Measurements from ENCODE around the gene SAT2.
"Not testable (repeated sequence)": the region's sequence is repeated elsewhere in the genome, so short reads cannot be mapped to it uniquely, and the experiment has no call there.

The SAT2 gene

DNA sequence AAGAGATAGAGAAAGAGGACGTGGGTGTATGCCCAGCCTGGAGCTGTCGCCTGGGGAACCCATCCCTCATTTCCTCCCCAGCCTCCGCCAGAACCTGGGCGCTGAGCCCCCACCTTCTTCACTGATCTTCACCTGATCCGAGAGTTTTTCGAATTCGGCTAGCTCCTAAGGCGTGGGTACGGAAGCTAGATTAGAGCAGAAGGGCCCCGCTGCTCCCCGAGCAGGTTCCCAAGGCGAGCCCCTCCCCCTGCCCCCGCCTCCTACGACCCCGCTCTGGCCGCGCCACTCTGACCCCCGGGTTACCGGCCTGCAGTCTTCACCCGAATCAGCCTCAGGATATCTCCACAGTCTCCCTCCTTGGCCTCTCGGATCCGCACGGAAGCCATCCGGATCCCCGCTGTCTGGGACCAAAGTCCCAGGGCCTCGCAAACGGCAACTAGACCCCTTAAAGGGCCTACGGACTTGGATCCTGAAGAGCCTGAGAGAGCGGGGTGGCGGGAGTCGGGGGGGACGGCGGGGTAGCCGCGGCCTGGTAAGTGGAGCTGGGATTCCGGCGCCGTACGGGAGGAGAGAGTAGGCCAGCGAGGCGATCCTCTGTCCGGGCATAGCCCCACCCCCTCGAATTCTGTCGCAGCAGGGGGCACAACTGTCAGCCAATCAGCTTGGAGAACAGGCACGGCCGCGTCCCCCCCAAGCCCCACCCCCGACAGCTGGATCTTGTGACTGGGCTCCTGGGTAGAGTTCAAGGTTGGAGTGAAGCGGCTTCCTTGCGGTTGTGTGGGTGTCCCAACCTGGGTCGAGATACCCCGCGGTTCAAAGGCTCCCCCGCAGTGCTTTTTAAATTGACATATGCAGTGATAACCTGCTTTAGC, at the start of gene SAT2:
SAT2 (minus strand) TSS at position 572 of the 872 bp plus-strand sequence; CDS start at position 386, 186 bp downstream.
- DNase-seq: peak; percentile 97

DNA sequence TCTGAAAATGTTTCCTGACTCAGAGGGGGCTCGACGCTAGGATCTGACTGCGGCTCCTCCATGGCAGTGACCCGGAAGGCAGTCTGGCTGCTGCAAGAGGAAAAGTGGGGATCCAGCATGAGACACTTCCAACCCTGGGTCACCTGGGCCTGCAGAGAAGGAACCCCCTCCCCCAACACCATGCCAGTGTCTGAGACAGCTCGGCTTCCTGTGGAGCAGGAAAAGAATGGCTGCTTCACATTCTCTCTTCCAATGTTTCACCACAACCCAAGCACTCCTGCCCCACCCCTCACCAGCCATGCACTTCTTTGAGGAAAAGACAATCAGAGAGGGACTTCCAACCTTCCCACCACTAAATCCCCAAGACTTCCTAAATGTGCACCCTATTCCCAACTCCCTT, 48.9 kb upstream of the SAT2 start:
- no peak for DNase-seq

DNA sequence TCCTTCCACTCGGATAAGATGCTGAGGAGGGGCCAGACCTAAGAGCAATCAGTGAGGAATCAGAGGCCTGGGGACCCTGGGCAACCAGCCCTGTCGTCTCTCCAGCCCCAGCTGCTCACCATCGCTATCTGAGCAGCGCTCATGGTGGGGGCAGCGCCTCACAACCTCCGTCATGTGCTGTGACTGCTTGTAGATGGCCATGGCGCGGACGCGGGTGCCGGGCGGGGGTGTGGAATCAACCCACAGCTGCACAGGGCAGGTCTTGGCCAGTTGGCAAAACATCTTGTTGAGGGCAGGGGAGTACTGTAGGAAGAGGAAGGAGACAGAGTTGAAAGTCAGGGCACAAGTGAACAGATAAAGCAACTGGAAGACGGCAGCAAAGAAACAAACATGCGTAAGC, 47.3 kb upstream of the SAT2 start:
- DNase-seq: no peak

DNA sequence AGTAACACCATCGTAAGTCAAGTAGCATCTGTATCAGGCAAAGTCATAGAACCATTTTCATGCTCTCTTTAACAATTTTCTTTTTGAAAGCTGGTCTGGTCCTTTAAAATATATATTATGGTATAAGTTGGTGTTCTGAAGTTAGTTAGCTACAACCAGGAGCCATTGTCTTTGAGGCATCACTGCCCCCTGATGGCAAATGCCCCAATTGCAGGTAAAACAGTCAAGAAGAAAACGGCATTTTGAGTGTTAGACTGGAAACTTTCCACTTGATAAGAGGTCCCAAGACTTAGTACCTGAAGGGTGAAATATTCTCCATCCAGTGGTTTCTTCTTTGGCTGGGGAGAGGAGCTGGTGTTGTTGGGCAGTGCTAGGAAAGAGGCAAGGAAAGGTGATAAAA, 45.6 kb upstream of the SAT2 start:
- no peak for DNase-seq

DNA sequence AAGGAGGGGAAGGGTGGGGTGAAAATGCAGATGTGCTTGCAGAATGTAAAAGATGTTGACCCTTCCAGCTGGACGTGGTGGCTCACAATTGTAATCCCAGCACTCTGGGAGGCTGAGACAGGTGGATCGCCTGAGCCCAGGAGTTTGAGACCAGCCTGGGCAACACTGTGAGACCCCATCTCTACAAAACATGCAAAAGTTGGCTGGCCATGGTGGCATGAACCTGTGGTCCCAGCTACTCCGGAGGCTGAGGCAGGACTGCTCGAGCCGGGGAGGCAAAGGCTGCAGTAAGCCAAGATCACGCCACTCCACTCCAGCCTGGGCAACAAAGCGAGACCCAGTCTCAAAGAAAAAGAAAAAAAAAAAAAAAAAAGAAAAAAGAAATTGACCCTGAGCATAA, 40.9 kb upstream of the SAT2 start:
- no peak for DNase-seq

DNA sequence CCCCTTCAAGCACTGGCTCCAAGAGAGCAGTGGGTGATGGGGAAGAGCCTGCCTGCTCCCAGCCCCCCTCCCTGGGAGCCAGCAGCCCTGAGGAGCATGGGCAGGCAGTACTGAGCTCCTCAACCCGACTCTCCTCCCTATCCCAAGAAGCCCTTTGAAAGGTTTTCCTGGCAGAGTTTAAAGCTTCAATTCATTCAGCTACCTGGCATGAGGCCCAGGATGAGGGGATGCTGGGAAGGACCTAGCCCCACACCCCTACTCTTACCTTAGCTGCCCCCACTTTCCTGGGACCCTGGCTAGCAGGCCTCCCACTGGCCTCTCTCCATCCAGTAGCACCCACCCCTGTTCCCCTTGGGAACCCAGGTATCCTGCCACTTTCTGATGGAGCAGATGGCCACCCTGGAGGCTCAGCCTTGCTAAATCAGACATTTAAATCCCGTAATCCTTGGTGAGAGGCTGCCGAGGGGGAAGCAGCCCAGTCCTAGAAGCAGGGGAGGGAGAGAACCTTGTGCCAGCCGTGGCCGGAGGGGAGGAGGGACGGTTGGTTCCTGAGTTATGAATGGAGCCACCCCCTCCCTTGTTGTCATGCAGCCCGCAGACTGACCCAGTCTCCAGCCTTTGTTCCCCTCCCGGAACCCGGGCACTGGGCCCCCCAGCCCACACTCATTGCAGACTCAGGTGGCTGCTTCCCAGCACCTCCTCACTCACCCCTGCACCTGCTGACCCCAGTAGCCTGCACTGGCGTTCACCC, 40.2 kb upstream of the SAT2 start:
- DNase-seq: peak; percentile 40

DNA sequence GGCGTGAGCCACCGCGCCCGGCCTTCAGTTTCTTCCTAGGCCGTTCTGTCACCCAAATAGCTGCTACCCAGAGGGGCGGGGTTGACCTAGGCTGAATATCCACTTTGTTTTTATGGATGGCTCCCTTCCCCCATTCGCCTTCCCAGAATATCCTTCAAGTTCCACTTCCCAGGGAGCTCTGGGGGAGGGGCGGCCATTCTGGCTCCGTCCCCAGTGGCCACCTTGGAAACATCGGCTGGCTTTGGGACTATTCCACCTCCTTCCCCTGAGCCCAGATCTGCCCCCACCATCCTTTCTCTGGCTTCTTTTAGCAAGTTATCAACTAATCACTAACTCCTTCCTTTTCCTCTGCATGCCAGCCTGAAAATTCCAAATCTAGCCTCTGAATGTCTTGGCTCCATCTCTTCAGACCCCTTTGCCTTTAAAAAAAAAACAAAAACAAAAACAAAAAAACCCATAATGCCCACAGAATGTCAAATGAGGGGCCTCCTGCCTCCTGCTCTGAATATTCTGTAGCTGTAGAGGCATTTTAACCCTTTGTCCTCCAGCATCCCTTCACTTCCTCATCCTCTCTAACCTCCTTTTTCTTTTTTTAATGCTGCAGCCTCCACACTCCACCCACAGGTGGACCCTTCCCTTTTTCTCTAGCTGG, 29.5 kb upstream of the SAT2 start:
- peak; percentile 54 for DNase-seq

DNA sequence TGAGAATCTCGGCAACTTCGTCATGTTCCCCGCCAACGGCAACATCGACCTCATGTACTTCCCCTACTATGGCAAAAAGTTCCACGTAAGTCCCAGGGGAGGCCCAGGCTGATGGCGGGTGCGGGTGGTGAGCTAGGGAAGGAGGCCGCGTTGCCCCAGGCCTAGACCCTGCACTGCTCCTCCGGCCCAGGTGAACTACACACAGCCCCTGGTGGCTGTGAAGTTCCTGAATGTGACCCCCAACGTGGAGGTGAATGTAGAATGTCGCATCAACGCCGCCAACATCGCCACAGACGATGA, 27.9 kb upstream of the SAT2 start:
- no peak for DNase-seq

DNA sequence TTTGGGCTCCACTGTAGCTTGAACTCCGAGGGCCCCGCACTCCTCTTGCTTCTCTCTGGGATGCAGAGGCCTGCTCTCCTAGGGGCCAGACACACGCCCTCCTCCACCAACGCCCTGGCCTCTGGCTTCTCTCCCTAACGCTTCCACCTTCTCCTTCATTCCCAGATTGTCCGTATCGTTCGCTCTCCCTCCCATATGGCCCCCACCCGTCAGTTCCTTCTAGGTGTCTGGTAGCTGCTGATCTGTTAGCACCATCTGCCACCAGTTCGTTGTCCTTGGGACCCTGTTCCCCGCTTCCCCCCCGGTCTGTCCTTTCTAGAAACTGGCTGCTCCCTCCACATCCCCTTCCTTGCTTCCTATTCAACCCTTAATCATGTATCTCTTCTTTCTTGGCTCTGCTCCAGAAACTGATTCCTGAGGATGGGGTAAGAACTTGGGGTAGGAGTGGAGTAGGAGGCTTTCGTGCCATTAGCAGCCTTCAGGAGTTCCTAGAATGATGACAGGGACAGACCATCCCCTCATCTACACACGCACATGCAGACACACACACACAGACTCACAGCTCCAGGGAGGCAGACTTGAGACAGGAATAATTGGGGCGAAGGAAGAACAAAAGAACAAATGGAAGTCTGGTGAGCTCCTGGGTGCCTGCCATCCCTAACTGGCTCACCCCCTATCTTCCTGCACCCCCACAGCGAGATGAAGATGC, 27.4 kb upstream of the SAT2 start:
- DNase-seq: no peak

DNA sequence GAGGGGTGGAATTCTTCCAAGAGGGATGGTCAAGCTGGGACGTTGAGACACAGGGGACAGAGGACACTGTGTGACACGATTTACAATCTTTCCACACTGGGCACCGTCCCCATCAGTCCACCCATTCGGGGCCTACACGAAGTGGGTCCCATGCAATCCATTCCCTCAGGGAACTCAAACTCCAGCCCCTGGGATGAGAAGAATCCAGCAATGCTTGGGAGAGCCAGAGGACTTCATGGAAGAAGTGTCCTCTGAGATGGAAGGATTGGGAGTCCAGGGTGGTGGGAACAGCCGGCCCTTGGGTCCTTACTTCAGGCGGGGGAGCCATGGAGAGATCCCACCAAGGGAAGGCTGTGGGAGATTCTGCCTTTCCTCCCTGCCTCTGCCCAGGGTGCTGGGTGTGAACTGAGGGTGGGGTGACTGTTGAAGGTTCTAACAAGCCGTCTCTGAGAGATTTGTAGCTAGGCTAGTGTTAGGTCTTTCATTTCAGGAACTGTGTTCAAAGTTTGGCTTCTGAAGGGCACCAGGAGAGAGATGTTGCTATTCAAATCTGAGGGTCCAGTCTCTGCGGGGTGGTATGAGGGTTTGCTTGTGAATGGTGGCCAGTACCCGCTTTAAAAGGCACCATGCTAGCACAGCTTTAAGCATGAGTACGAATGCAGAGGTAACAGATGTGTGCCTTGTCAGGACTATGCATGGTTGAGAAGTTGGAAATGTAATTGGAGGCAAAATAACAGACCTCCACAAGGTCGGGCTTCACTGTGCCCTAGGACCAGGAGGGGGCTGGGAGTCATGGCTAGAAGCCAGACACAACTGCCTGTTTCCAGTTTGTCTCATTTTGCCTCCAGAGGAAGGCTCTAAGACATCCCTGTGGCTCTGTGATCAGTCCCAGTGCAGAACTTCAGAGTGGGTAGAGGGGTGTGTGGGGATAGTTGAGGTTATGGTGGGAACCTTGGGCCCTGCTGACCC, 25.1 kb upstream of the SAT2 start:
- DNase-seq: no peak

DNA sequence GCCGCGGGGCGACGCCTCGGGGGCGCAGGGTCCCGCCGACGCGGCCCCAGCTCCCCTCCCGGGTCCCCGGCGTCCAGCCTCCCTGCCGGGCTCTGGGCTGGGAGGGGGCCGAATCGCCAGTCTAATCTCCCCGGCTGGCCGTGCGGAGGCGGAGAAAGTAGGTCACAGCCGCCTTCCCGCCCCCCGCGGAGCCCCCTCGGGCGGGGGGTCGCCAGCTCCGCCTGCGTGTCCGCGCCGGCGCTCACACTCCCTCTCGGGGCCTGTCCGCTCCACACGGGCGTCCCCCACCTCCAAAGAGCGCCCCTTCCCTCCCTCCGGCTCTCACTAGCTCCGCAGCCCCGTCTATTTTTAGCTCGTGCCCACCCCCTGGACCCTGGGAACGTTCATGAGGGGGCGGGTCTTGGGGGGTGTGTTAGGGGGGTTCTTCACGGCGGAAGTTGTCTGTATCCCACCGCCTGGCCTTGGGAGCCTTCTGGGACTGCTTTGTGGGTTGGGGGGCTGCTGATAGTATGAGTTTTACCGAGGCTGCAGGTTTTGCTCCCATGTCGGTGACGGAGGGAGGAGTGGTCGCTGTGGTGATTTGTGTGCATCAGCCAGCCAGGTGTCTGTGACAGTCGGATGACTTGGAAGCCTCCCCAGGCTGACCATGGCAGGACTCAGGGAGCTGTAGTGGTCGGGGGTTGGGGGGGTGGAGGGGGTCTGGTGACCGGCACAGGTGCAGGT, 24.2 kb upstream of the SAT2 start:
- DNase-seq: peak; percentile 76

DNA sequence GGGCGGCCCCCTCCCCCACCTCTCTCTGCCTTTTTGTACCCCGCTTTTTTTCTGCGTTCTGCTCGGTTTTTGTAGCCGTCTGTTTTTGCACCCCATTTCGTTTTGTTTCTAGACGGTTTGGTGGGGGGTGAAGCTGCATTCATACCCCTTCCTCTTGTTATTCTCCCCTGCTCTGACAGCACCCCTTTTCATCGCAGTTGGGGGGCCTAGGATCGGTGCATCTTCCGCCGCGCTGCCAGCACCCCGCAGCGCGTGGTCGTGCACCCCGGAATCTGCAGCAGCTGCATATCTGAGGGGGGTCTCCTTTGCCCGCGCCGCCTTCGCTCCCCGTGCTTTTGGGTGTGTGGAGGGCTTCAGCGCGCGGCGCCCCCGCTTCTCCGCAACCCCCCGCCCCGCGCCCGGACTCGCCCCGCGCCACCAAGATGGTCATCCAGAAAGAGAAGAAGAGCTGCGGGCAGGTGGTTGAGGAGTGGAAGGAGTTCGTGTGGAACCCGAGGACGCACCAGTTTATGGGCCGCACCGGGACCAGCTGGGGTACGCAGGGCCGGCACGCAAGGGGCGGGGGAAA, 23.6 kb upstream of the SAT2 start:
- DNase-seq: no peak

DNA sequence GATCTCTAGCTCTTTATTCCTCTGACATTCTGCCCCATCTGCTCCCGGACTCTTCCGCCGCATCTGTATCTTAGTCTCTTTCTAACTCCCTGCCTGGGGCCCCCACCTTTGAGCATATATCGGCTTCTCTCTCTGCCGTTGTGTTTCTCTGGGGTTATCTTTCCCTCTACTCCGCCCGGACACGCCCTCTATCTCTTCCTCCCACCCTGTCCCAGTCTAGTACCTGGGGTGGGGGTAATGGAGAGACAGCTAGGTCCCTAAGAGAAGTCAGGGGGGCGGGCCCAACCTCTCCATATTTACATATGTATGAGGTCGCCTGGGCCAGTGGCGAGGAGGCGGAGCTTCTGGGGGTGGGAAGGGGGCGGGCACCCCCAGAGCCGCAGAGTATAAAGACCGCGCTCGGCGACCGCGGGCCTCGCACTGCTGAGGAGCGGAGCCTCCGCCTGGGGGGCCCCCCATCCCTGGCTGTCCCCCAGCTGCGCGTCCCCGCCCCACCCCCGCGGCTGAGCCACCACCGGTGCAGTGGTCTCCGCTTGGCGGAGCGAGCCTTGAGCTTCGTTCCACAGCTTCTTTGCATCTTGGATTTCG, 23.0 kb upstream of the SAT2 start, which contains the start of gene ATP1B2:
ATP1B2 (plus strand) TSS at position 418 of the 588 bp plus-strand sequence. CDS start 593 bp downstream, outside the sequence.
- DNase-seq: peak; percentile 86

DNA sequence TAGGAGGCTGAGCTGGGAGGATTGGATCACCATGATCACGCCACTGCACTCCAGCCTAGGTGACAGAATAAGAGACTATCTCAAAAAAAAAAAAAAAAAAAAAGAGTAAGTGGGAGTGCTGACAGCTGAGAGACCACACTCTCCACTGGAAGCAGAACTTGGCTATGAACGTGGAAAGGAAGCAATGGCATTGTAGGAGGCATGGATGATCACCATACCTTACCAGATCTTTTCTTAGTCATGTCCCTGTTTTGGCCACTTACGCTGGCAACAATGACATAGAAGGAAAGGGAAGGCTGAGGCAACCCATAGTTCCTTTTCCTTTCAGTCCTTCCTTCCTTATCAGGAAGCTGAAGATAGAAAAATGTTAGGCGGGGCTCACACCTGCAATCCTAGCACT, 19.4 kb upstream of the SAT2 start:
- no peak for DNase-seq

DNA sequence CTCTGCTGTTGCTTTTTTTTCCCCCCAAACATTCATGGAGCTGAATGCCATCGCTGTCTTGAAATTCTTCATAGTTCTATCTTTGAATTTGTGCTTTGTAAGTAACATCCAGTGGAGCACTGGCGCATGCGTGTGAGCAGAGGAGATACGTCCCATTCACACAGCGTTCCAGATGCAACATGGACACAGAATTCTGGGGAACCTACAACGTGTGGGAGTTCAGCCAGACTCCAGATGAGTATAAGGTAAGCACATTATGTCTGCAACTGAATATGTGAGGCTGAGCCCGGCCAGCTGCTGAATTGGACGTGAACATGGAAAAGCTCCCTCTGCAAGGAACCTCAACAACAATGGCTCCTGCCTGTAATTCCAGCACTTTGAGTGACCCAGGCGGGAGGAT, 18.8 kb upstream of the SAT2 start:
- DNase-seq: no peak

DNA sequence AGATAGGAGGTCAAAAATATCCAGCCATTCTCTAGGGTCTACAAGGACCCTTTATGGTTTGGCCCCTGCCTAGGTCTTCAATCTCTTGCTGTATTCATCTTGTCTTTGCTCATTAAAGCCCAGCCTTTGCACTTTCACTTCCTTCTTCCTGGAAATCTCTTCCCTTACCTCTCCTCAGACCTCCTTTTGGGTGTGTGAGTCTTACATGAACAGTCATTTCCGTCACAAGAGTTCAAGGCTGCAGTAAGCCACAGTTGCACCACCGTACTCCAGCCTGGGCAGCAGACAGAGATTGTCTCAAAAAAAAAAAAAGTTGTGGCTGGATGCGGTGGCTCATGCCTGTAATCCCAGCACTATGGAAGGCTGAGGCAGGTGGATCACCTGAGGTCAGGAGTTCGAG, 17.2 kb upstream of the SAT2 start:
- no peak for DNase-seq

DNA sequence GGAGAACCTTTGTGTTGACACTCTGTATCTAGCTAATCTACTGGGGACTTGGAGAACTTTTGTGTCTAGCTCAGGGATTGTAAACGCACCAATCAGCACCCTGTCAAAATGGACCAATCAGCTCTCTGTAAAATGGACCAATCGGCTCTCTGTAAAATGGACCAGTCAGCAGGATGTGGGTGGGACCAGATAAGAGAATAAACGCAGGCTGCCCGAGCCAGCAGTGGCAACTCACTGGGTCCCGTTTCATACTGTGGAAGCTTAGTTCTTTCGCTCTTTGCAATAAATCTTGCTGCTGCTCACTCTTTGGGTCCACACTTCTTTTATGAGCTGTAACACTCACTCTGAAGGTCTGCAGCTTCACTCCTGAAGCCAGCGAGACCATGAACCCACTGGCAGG, 14.0 kb upstream of the SAT2 start:
- not testable (repeated sequence) for DNase-seq

DNA sequence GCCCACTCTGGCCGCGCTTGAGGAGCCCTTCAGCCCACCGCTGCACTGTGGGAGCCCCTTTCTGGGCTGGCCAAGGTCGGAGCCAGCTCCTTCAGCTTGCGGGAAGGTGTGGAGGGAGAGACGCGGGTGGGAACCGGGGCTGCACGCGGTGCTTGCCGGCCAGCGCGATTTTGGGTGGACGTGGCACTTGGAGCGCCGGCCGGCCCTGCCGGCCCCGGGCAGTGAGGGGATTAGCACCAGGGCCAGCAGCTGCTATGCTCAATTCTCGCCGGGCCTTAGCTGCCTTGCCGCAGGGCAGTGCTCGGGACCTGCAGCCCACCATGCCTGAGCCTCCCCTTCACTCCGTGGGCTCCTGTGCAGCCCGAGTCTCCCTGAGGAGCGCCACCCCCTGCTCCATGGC, 13.2 kb upstream of the SAT2 start:
- no peak for DNase-seq

DNA sequence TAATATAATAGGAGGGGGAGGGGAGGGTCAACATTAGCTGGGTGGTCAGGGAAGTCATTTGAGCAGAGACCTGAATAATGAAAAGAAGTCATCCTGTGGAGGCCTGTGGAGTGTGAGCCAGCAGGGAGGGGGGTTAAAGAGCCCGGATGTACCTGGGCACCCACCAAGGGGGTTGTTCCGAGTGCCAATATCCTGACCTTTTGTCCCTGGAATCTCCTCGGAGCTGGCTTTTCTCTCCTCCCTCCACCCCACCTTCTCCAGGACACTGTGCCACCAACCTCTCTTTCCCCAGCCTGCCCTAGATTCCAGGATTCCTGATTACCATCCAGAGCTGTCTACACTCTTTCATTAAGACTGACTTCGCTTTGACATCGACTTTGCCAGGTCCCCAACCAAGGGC, 8.5 kb upstream of the SAT2 start:
- DNase-seq: no peak

DNA sequence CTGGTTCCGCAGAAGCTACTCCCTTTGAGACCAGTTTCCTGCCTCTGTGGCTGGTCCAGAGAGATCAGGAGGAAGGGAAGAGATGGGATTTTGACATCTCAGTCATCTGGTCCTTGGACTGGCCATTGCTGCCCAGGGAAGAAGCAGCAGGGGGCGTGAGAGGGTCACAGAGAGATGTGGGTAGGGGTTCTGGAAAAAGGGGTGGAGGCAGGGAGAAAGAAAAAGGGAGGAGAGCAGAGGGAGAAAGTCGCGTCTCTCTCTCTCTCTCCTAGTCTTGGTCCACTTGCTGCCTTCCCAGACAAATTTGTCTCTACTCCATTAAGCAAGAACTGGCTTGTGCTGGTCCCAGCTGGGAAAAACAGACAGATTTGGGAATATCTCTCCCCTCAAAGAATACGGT, 6.8 kb upstream of the SAT2 start:
- peak; percentile 78 for DNase-seq
